ENCODE measurements around the gene SEMA4F. TPM values are rescaled to one million over a fixed set of nuclear protein-coding genes. Genes with fewer than 3 reads are reported as not detected.

SEMA4F gene
- total RNA-seq, 1 donor from 2014 or later, result 5.5 TPM

- Mint-ChIP-seq H3K27ac (no peak overlapping the region), H3K36me3 (ENCODE audit: low read depth) (no peaks in the 10 kb centered on the region), H3K4me1 (ENCODE audit: low read depth) (no peaks in the 10 kb centered on the region), H3K9me3 (no peaks in the 10 kb centered on the region), H3K4me3 (ENCODE audit: low read depth) (no peak overlapping the region), H3K27me3 (ENCODE audit: low read depth) (peaks cover 47% of the 10 kb centered on the region)
- DNase-seq (ENCODE audit: low spot score), result no peak
- intact Hi-C loops (cut with micrococcal nuclease), result no loop called here
These were observed 14.5 kb upstream of the SEMA4F start for GRCh38 chr2:74639550-74639949.

DNA sequence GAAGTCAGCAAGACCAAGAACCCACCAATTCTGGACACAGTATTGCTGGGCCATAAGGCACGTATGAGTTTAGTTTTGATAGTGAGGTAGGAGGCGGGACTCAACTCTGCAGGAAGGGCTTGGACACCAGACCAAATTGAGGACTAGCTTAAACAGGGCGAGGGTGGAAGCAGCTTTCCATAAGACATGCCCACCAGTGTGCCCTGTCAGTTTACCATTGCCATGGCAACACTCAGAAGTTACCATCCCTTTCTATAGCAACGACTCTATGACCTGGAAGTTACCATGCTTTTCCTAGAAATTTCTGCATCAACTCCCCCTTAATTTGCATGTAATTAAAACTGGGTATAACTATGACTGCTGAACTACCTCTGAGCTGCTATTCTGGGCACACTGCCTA is 8.7 kb upstream of the SEMA4F start:
- Mint-ChIP-seq H3K36me3 (ENCODE audit: low read depth) (no peaks in the 10 kb centered on the region), H3K27ac (no peak overlapping the region), H3K9me3 (no peaks in the 10 kb centered on the region), H3K4me1 (ENCODE audit: low read depth) (peaks cover 3% of the 10 kb centered on the region), H3K27me3 (ENCODE audit: low read depth) (peaks cover 36% of the 10 kb centered on the region), H3K4me3 (ENCODE audit: low read depth) (no peak overlapping the region)
- DNase-seq (ENCODE audit: low spot score), result no peak
- intact Hi-C loops (cut with micrococcal nuclease), result no loop called here

GRCh38 chr2:74646201-74646600 is 7.8 kb upstream of the SEMA4F start:
- no peak overlapping the region for H3K27ac Mint-ChIP-seq
- DNase-seq (ENCODE audit: low spot score), result no peak
- no peaks in the 10 kb centered on the region for H3K9me3 Mint-ChIP-seq
- H3K36me3 Mint-ChIP-seq (ENCODE audit: low read depth), result no peaks in the 10 kb centered on the region
- H3K4me3 Mint-ChIP-seq (ENCODE audit: low read depth), result no peak overlapping the region
- intact Hi-C loops (cut with micrococcal nuclease), result no loop called here
- H3K27me3 Mint-ChIP-seq (ENCODE audit: low read depth), result peaks cover 35% of the 10 kb centered on the region
- peaks cover 3% of the 10 kb centered on the region for H3K4me1 Mint-ChIP-seq (ENCODE audit: low read depth)

GRCh38 chr2:74646834-74647482 is 7.1 kb upstream of the SEMA4F start:
- Mint-ChIP-seq H3K4me3 (ENCODE audit: low read depth) (no peak overlapping the region), H3K4me1 (ENCODE audit: low read depth) (peaks cover 3% of the 10 kb centered on the region), H3K9me3 (no peaks in the 10 kb centered on the region), H3K27me3 (ENCODE audit: low read depth) (peaks cover 35% of the 10 kb centered on the region), H3K36me3 (ENCODE audit: low read depth) (no peaks in the 10 kb centered on the region), H3K27ac (no peak overlapping the region)
- no peak for DNase-seq (ENCODE audit: low spot score)
- intact Hi-C loops (cut with micrococcal nuclease), result no loop called here

DNA sequence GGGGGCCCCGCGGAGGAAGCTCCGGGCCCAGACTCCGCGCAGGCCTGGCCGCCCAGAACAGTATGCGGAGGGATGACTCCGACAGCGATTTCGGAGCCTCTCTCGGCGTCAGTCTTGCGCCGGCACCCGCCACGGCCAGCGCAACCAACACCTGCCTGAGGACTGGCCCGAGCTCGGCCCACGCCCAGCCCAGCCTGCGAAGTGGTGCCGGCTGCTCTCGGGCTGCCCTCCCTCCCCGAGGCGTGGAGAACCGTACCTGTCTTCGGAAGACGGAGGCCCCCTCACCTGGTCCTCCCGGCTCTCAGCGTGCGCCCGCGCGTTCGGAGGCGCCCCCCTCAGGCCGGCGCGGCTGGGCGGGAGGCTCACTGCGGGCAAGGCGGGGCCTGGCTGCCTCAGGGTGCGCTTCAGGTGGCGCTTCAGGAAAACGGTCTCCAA is 6.0 kb upstream of the SEMA4F start, which contains the start of gene M1AP:
M1AP (minus strand) TSS at position 322 of the 435 bp plus-strand sequence. CDS start 8,055 bp downstream, outside the sequence.
- intact Hi-C loops (cut with micrococcal nuclease), result no loop called here
- Mint-ChIP-seq H3K27me3 (ENCODE audit: low read depth) (peaks cover 33% of the 10 kb centered on the region), H3K9me3 (no peaks in the 10 kb centered on the region), H3K36me3 (ENCODE audit: low read depth) (no peaks in the 10 kb centered on the region), H3K27ac (no peak within 1 kb of the TSS), H3K4me1 (ENCODE audit: low read depth) (peaks cover 9% of the 10 kb centered on the region), H3K4me3 (ENCODE audit: low read depth) (peak within 1 kb of the TSS; percentile 9)
- no peak for DNase-seq (ENCODE audit: low spot score)

DNA sequence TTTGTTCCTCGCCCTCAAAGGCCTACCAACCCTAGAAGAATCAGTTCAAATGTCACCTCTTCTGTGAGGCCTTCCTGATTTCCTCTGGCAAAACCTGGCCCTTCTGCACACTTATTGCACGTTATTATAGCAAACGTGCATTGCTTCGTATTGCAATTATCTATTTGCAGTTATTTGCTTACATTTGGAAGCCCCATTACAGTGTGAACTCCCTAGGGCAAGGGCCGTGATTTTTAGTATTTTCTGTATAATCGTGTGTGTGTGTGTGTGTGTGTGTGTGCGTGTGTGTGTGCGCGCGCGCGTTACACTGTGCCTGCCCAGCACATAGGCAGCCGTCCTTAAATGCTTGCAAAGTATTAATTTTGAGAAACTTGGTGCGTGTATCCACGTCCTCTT is 460 bp upstream of the SEMA4F start:
- H3K27ac Mint-ChIP-seq, result no peak overlapping the region
- no peaks in the 10 kb centered on the region for H3K36me3 Mint-ChIP-seq (ENCODE audit: low read depth)
- intact Hi-C loops (cut with micrococcal nuclease), result loop anchor here (5.0 kb wide), 1 partner anchor 194 kb away; no protein-coding TSS in a partner anchor
- peak overlapping the region; percentile 77 for H3K4me3 Mint-ChIP-seq (ENCODE audit: low read depth)
- H3K9me3 Mint-ChIP-seq, result no peaks in the 10 kb centered on the region
- H3K27me3 Mint-ChIP-seq (ENCODE audit: low read depth), result peaks cover 21% of the 10 kb centered on the region
- peaks cover 21% of the 10 kb centered on the region for H3K4me1 Mint-ChIP-seq (ENCODE audit: low read depth)
- DNase-seq (ENCODE audit: low spot score), result no peak

DNA sequence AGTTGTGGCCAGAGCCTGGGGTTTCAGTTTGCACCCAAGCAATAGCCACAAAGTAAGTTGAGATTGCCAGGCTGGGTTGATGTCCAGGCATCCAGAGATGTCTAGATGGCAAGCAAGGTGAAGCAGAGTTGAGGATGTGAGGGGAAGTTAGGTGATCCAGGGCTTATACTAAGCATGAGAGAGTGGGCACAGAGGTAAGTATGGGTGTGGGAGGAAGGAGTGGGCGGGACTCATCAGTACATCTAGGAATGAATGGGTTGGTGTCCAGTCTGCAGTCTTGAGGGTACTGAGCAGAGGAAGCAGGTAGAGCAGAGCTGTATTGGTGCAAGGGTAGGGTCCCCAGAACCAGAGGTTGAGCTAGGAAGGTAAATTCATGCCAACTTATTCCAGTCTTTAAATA is 1.5 kb downstream of the SEMA4F start:
- no peak overlapping the region for H3K27ac Mint-ChIP-seq
- no peak for DNase-seq (ENCODE audit: low spot score)
- intact Hi-C loops (cut with micrococcal nuclease), result no loop called here
- H3K36me3 Mint-ChIP-seq (ENCODE audit: low read depth), result no peaks in the 10 kb centered on the region
- H3K9me3 Mint-ChIP-seq, result no peaks in the 10 kb centered on the region
- peak overlapping the region; percentile 77 for H3K4me3 Mint-ChIP-seq (ENCODE audit: low read depth)
- H3K27me3 Mint-ChIP-seq (ENCODE audit: low read depth), result peaks cover 13% of the 10 kb centered on the region
- H3K4me1 Mint-ChIP-seq (ENCODE audit: low read depth), result peaks cover 21% of the 10 kb centered on the region

- peaks cover 15% of the 10 kb centered on the region for H3K4me1 Mint-ChIP-seq (ENCODE audit: low read depth)
- no peaks in the 10 kb centered on the region for H3K9me3 Mint-ChIP-seq
- no peak for DNase-seq (ENCODE audit: low spot score)
- no peak overlapping the region for H3K27ac Mint-ChIP-seq
- peaks cover 10% of the 10 kb centered on the region for H3K27me3 Mint-ChIP-seq (ENCODE audit: low read depth)
- no peaks in the 10 kb centered on the region for H3K36me3 Mint-ChIP-seq (ENCODE audit: low read depth)
- no peak overlapping the region for H3K4me3 Mint-ChIP-seq (ENCODE audit: low read depth)
- intact Hi-C loops (cut with micrococcal nuclease), result no loop called here
These were observed 4.5 kb downstream of the SEMA4F start for GRCh38 chr2:74658516-74658915.

GRCh38 chr2:74659462-74659861 is 5.4 kb downstream of the SEMA4F start:
- H3K36me3 Mint-ChIP-seq (ENCODE audit: low read depth), result no peaks in the 10 kb centered on the region
- H3K4me1 Mint-ChIP-seq (ENCODE audit: low read depth), result peaks cover 11% of the 10 kb centered on the region
- intact Hi-C loops (cut with micrococcal nuclease), result no loop called here
- peaks cover 10% of the 10 kb centered on the region for H3K27me3 Mint-ChIP-seq (ENCODE audit: low read depth)
- no peak for DNase-seq (ENCODE audit: low spot score)
- H3K9me3 Mint-ChIP-seq, result no peaks in the 10 kb centered on the region
- no peak overlapping the region for H3K27ac Mint-ChIP-seq
- no peak overlapping the region for H3K4me3 Mint-ChIP-seq (ENCODE audit: low read depth)

GRCh38 chr2:74668087-74668486 is 14.0 kb downstream of the SEMA4F start:
- Mint-ChIP-seq H3K4me3 (ENCODE audit: low read depth) (no peak overlapping the region), H3K27ac (no peak overlapping the region), H3K36me3 (ENCODE audit: low read depth) (no peaks in the 10 kb centered on the region), H3K9me3 (no peaks in the 10 kb centered on the region), H3K27me3 (ENCODE audit: low read depth) (no peaks in the 10 kb centered on the region), H3K4me1 (ENCODE audit: low read depth) (no peaks in the 10 kb centered on the region)
- intact Hi-C loops (cut with micrococcal nuclease), result no loop called here
- DNase-seq (ENCODE audit: low spot score), result no peak

DNA sequence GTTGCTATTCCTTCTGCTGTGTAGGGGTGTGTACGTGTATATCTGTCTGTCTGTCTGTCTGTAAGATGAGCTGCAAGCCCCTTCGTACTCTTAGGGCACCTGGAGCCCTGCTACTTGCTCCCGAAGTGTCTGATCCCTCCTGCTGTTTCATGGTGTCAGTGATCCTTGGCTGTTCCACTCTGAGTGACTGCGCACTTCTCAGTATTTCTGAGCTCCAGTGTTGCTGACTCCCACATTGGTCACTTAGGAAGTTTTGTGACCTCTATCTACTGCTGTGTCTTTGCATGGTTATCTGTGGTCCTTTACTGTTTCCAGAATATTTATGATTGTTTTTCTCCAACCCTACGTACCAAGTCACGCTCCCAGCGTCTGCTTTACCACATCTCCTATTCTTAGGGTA is 16.2 kb downstream of the SEMA4F start:
- no peak overlapping the region for H3K27ac Mint-ChIP-seq
- no peaks in the 10 kb centered on the region for H3K27me3 Mint-ChIP-seq (ENCODE audit: low read depth)
- H3K36me3 Mint-ChIP-seq (ENCODE audit: low read depth), result no peaks in the 10 kb centered on the region
- no peak overlapping the region for H3K4me3 Mint-ChIP-seq (ENCODE audit: low read depth)
- DNase-seq (ENCODE audit: low spot score), result no peak
- no peaks in the 10 kb centered on the region for H3K9me3 Mint-ChIP-seq
- intact Hi-C loops (cut with micrococcal nuclease), result no loop called here
- no peaks in the 10 kb centered on the region for H3K4me1 Mint-ChIP-seq (ENCODE audit: low read depth)

- Mint-ChIP-seq H3K36me3 (ENCODE audit: low read depth) (no peaks in the 10 kb centered on the region), H3K4me3 (ENCODE audit: low read depth) (no peak overlapping the region), H3K27ac (no peak overlapping the region), H3K27me3 (ENCODE audit: low read depth) (no peaks in the 10 kb centered on the region), H3K9me3 (no peaks in the 10 kb centered on the region), H3K4me1 (ENCODE audit: low read depth) (no peaks in the 10 kb centered on the region)
- intact Hi-C loops (cut with micrococcal nuclease), result no loop called here
- no peak for DNase-seq (ENCODE audit: low spot score)
These were observed 17.4 kb downstream of the SEMA4F start for GRCh38 chr2:74671479-74671878.

DNA sequence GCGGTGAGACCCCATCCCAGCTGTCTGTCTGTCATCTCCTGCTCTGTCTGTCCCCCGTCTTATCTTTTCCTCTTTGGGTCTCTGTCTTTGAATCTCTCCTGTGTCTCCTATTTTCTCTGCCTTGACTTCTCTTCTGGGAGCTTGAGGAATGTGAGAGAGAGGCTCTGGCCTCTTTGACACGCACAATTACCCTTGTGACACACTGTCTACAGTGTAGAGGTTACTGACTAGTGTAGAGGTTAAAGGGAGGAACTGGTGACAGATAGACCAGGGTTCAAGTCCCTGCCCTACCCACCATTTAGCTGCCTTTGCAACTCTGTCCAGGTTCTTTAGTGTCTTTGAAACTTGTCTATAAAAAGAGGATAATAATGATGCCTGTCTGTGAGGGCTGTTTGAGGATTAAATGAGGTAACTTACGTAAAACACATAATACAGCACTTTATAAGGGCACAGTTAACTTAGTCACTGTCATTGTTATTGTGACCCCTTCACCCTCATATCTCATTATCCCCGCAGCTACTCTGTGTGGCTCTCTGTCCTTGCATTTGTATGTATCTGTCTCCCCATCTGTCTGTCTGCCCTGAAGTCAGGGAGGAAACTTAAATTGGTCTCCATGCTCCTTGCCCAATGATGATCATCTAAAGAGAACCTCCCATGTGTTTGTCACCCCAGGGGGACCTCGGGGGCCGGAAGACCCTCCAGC is 19.9 kb downstream of the SEMA4F start:
- Mint-ChIP-seq H3K27ac (no peak overlapping the region), H3K9me3 (no peaks in the 10 kb centered on the region), H3K4me3 (ENCODE audit: low read depth) (no peak overlapping the region), H3K4me1 (ENCODE audit: low read depth) (no peaks in the 10 kb centered on the region), H3K36me3 (ENCODE audit: low read depth) (no peaks in the 10 kb centered on the region), H3K27me3 (ENCODE audit: low read depth) (no peaks in the 10 kb centered on the region)
- intact Hi-C loops (cut with micrococcal nuclease), result no loop called here
- DNase-seq (ENCODE audit: low spot score), result no peak
